GM03348 (cell line): ENCODE data around the gene PDCD7.
"Not testable (repeated sequence)": the region's sequence is repeated elsewhere in the genome, so short reads cannot be mapped to it uniquely, and the experiment has no call there.

ENCODE experiments used
- DNase-seq: peaks from one replicate; pipeline ENCODE4 v3.0.0; 2012; ENCODE audit warnings: low spot score

Gene PDCD7

DNA sequence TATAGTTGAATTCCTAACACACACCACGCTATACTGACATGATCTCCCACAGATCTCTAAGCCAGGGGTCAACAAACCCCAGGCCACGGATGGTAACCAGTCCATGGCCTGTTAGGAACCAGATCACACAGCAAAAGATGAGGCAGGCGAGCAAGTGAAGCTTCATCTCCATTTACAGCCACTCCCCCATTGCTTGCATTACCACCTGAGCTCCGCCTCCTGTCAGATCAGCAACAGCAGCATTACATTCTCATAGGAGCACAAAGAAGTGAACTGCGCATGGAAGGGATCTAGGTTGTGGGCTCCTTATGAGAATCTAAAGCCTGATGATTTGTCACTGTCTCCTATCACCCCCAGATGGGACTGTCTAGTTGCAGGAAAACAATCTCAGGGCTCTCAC is 2.7 kb downstream of the PDCD7 start:
- no peak for DNase-seq

- no peak for DNase-seq
Measured at GRCh38 chr15:65115542-65115941, 18.1 kb downstream of the PDCD7 start.

- DNase-seq: no peak
Measured at GRCh38 chr15:65115086-65115485, 18.5 kb downstream of the PDCD7 start, which contains the start of gene UBAP1L. Gene UBAP1L (minus strand): TSS chr15:65115200. CDS start chr15:65106215, 8,985 bp downstream.

DNA sequence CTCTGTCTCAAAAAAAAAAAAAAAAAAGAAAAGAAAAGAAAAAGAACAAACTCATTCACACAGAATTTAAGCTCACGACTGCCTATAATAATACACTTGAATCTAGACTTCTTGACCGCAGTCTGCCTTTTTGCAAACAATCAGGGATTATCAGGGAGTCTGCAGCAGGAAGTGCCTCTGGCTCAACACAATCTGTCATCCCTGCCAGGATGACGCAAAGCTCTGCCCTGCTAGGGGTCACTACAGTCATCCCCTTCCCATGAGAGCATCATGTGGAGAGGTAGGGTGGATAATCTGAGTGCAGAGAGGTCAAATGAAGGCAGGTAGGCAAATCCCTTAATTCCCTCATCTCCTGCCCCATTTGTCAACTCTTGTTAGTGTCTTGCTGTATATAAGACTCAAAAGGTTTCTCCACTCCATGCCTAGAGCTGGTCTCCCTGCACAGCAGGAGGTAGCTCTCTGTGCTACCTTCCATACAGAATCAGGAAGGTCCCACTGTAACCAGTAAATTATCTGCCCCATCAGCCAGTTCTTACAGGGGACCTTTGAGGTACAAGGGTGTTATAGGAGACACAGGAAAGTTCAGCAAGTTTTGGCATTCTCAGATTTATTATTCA is 22.8 kb downstream of the PDCD7 start:
- no peak for DNase-seq

- DNase-seq: no peak
Measured at GRCh38 chr15:65106011-65106590, 27.5 kb downstream of the PDCD7 start.

DNA sequence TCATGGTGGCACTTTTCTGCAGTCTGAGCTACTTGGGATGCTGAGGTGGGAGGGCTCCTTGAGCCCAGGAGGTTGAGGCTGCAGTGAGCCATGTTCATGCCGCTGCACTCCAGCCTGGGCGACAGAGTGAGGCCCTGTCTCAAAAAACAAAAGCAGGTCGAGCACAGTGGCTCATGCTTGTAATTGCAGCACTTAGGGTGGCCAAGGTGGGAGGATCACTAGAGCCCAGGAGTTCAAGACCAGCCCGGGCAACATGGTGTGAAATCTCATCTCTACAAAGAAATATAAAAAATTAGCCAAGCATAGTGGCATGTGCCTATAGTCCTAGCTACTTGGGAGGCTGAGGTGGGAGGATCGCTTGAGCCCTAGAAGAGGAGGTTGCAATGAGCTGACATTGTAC is 28.6 kb downstream of the PDCD7 start:
- no peak for DNase-seq

DNA sequence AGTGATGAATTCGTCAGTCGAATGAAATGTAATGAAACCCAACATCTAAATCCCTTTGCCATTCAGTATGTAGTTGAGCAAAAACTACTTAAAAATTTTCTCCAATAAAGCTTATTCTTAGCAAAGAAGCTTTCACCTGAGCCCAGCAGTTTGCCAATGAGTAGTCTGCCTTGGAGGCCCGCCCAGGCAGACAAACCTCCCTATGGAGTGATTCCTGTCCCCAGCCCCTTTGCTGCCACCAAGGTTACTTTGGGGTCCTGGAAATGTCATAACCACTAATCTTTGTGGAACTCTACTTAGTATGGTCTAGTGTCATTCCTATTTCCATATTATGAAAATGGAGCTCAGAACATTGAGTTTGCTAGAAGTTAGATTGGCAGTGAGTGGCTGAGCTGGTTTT is 30.7 kb downstream of the PDCD7 start:
- no peak for DNase-seq

- no peak for DNase-seq
Measured at GRCh38 chr15:65101891-65102708, 31.5 kb downstream of the PDCD7 start.

DNA sequence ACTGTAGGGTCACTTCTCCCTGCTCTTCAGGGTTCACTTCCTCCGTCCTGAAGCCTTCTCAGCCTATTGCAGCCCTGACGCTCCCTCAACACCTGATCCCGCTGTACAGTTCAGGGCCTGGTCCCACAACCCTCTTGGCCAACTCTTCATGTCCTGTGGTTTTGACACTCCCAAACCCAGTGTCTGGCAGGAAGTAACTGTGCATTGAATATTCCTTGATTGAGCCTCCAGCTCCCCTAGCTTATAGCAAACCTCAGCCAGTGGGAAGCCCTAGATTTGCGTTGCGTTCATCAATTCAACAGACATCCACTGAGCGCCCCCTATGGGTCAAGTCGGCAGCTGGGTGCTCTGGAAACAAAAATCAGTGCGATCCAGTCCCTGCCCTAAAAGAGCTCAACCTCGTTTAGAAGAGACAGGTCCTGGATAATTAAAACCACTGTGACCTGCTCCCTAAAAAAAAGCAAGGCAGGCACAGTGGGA is 32.2 kb downstream of the PDCD7 start:
- peak; percentile 79 for DNase-seq

GRCh38 chr15:65100442-65100841 is 33.2 kb downstream of the PDCD7 start:
- no peak for DNase-seq

- DNase-seq: not testable (repeated sequence)
Measured at GRCh38 chr15:65099801-65100200, 33.8 kb downstream of the PDCD7 start.

DNA sequence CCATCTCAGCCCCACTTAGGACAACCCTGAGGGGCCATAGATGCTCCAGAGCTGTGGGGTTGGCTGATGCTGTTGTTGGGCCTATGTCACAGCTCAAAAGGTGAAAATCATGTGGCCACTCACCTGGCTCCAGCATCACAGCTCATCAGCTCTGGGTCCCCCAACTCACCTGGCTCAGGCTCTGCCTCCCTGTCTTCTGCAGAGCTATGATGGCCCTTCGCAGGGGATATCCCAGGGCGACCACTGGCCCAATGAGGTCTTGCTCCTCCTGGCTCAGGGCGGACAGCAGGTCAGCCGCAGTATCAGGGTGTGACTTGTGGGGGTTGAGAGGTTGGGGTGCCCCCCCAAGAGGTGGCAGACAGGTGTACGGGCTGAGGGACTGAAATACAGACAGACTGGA is 34.3 kb downstream of the PDCD7 start:
- no peak for DNase-seq

DNA sequence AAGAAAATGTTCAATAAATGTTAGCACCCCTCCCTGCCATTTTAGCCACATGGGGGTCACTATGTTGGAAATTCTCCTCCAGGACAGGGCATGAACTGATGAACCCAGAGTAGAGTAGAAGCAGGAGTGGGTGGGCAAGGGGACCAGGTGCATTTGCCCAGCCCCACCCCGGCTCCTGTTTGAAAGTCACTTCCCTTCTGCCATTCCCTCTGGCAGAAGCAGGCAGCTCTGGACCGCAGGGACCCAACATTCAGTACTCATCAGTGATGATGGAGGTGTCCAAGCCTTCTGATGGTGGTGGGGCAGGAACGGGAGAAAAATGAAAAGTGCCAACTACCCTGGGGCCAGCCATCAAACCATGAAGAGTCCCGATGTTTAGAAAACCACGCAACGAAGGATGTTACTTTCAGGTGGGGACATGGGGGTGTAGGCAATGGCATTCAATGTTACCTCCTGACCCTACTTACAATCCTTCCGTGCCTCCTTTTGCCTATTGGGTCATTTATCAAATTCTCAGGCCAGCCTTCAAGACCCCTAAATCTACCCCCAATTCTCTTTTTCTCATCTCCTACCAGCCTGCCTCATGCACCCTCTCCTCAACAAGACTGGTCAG is 35.9 kb downstream of the PDCD7 start:
- no peak for DNase-seq

DNA sequence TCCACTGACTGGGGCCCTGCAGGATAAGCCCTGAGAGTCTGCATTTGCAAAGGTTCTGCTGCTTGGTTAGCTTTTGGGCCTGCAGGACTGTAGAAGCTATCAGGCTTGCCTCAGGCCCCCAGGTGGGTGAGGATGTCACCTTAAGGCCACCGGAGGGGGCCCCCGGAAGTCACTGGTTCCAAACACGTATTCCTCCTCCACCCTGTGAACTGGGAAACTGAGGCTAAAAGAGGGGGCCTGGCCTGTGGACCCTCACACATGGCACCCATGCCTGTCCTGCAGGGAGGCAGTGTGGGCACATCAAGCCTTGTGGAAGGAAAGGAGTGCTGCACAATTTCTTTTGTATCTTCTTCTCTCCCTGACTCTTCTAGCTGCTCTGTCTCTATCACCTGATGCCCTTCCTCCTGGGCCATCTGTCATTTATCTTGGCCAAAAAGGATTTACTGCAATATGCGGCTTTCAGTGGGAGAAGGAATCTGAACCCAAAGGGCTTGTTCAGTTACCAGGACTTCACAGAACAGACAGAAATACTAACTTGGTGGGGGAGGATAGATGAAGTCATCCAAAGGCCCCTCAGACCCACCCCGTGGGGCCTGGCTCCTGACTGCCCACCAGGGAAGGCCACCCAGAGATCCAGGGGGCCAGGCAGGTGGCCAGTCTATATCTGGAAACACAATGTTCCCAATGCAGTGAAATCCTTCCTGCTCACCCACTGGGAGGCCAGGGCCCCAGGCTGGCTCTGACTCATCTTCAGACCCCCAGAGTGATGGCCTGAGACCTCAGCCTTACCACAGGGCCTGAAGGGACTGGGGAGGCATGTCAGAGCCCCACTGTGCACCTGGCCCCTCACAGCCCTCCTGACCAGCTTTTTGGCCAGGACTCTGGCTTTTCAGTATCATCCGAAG is 36.9 kb downstream of the PDCD7 start:
- DNase-seq: no peak

GRCh38 chr15:65095747-65096104 is 37.9 kb downstream of the PDCD7 start:
- DNase-seq: no peak

DNA sequence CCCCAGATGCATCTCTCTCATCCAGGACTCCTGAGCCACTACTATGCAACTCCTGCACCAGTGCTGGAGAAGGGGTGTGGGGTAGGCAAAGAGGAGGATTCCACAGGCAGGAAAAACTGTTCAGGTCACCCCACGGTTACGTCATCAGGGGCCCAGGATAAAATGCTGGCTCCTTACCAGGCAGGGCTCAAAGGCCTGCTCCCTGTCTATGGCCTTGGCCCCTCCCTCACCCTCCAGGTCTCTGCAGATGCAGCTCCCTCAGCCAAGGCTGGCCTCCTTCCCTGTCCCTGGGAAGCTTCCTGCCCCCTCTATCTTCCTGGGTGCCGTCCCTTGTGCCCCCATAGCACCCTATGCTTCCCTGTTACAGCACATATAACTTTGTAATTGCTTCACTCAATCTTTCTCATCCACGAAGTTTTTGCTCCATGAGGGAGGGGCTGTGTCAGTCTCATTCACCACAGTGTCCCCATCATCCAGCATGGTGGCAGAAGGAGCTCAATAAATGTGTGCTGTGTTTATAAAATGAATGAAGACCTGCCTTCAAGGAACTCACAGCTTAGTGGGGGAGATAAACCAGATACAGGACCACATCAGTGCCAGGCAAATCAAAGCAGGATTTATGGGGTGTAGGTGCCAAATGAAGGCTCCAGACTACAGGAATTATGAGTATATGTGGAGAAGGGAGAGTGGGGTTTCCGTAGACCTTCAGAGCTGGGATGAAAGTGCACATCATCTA is 38.4 kb downstream of the PDCD7 start:
- DNase-seq: no peak

DNA sequence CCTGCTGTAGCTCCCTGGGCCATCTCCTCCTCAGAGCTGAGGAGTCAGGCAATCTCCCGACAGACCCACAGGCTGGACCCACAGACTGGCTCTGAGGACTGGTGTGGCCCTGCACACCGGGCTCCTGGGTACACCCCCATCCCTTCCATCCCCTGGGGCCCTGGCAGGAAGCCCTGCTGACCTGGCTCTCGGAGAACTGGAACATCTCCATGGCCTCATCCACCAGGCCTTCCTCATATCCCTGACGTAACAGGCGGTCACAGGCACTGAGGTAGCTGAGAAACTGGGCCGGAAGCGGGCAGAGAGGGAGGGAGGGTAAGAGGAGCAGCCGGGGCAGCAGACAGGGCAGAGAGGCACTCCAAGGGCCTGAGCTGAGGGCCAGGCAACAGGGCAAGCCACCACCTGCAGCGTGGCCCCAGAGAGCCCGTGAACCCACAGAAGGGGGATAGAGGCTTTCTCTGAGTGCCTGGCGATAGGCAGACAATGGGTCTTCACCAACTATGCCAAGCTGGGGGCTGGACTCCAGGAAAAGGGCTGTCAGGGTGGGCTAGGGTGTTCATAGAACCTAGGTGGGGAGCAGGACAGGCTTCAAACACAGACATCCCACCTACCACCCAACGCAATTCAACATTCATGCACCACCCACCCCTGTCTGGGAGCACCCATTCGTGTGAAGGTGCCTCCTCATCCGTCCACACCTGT is 39.2 kb downstream of the PDCD7 start:
- no peak for DNase-seq

DNA sequence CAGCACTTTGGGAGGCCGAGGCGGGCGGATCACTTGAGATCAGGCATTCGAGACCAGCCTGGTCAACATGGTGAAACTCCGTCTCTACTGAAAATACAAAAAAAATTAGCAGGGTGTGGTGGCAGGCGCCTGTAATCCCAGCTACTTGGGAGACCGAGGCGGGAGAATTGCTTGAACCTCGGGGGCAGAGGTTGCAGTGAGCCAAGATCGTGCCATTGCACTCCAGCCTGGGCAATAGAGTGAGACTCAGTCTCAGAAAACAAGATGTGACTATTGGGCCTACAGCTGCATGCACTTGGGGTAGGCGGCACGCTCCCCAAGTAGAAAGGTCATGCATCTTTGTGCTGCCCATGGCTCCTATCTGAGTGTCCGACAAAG is 39.8 kb downstream of the PDCD7 start:
- DNase-seq: not testable (repeated sequence)

DNA sequence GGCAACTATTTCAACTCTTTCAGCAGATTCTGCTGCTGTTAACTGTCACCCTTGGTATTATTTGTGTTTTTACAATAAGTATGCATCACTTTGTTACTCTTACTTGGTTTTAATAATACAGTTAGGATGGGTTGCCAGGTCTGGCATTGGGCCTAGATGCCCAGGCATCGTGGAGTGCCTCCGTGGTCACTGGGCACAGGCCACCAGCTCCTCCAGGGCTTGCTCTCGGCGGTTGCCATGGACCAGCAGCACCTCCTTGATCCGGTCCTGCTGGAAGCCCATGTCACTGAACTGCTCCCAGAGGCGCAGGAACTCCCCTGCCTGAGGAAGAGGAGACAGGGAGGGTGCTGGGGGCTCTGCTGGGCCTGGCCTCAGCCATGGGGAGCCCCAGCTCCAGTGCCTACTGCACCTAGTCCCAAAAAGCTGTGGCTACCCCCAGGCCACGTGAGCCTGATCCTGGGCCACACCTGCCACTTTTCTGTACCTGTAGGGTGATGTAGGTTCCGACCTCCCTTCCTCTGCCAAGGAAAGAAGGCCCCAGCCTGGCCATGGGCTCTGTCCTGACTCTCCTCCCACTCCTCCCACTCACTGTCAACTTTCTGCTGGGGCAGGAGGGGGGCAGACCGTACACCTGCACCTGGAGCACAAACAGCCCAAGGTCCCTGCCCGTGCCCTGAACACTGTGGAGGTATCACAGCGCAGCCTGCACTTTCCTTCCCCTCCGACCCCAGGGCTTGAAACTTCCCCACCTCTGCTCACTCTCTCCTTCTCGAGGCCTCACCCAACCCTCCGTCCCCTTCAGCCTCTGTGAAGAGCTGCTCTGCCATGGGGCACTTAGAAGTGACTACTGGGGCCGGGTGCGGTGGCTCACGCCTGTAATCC is 40.5 kb downstream of the PDCD7 start:
- DNase-seq: no peak
